Naive thymus-derived CD4-positive, alpha-beta T cell (primary cell): ENCODE measurements around the gene CD36. TPM values are rescaled to one million over a fixed set of nuclear protein-coding genes. Genes with fewer than 3 reads are reported as not detected.

Source experiments
- ATAC-seq: fragments of 150-1000 bp; cut with Tn5 transposase; 2 replicates; pipeline ENCODE4 v1.10.0; 2021; ENCODE audit warnings: mild to moderate bottlenecking, moderate library complexity
- CTCF ChIA-PET: fragments of 350-600 bp; sonication (Branson Sonifier 250); formaldehyde crosslinking; loops from one replicate; lab custom pipeline; 2021; ENCODE audit warnings: antibody characterized with exemption; lab: Charles Lee
- POLR2A ChIA-PET: fragments of 350-600 bp; sonication (Branson Sonifier 250); formaldehyde crosslinking; loops from one replicate; lab custom pipeline; 2021; ENCODE audit warnings: antibody characterized with exemption, inconsistent platforms; lab: Charles Lee
- DNase-seq, 9 donors: peaks; one replicate each; pipeline versions ENCODE4 v3.0.0 to v3.0.0-alpha.2; 2020 to 2022; ENCODE audit warnings: mixed read lengths in 1 of 9
- H3K27ac ChIP-seq: one replicate; pipeline ENCODE4 v1.7.0; 2013; ENCODE audit warnings: mild to moderate bottlenecking, low read depth, low read length, moderate library complexity
- H3K27me3 ChIP-seq, 2 donors: one replicate each; pipeline ENCODE4 v1.7.0; 2013; ENCODE audit warnings: low read length in 2 of 2, mild to moderate bottlenecking in 2 of 2, moderate library complexity in 2 of 2; ENCODE audit not compliant: control insufficient read depth in 2 of 2, insufficient read depth in 2 of 2
- H3K36me3 ChIP-seq, 3 experiments: 1 replicate in 2 of 3; 2 replicates in 1 of 3; pipeline ENCODE4 v1.7.0; 2013; ENCODE audit warnings: low read length in 3 of 3, mild to moderate bottlenecking in 3 of 3, moderate library complexity in 1 of 3; ENCODE audit not compliant: insufficient read depth in 3 of 3, control insufficient read depth in 2 of 3
- H3K4me1 ChIP-seq, 2 donors: one replicate each; pipeline ENCODE4 v1.7.0; 2013; ENCODE audit warnings: low read length in 2 of 2, mild to moderate bottlenecking in 2 of 2, moderate library complexity in 1 of 2; ENCODE audit not compliant: control insufficient read depth in 2 of 2, insufficient read depth in 2 of 2
- H3K4me3 ChIP-seq: 2 replicates; pipeline ENCODE4 v1.7.0; 2013; ENCODE audit warnings: mild to moderate bottlenecking, low read length
- H3K9me3 ChIP-seq, 3 experiments: 1 replicate in 2 of 3; 2 replicates in 1 of 3; pipeline ENCODE4 v1.7.0; 2013; ENCODE audit warnings: low read length in 3 of 3; ENCODE audit not compliant: control insufficient read depth in 2 of 3
- H3K27ac Mint-ChIP-seq, 9 donors: one replicate each; pipeline ENCODE4 v1.8.0; 2020 to 2022; ENCODE audit warnings: mixed read lengths in 9 of 9, mild to moderate bottlenecking in 8 of 9, moderate library complexity in 5 of 9, inconsistent platforms in 2 of 9
- H3K27me3 Mint-ChIP-seq, 5 donors: one replicate each; pipeline ENCODE4 v1.8.0; 2021 to 2022; ENCODE audit warnings: mixed read lengths in 5 of 5, mild to moderate bottlenecking in 1 of 5
- H3K36me3 Mint-ChIP-seq, 5 donors: one replicate each; pipeline ENCODE4 v1.8.0; 2020 to 2022; ENCODE audit warnings: mixed read lengths in 5 of 5, mild to moderate bottlenecking in 3 of 5, inconsistent platforms in 1 of 5
- H3K4me1 Mint-ChIP-seq, 7 donors: one replicate each; pipeline ENCODE4 v1.8.0; 2020 to 2022; ENCODE audit warnings: mixed read lengths in 7 of 7, mild to moderate bottlenecking in 3 of 7, inconsistent platforms in 1 of 7
- H3K4me3 Mint-ChIP-seq, 10 donors: one replicate each; pipeline ENCODE4 v1.8.0; 2020 to 2022; ENCODE audit warnings: mild to moderate bottlenecking in 10 of 10, mixed read lengths in 10 of 10, moderate library complexity in 6 of 10, inconsistent platforms in 2 of 10
- H3K9me3 Mint-ChIP-seq, 11 donors: one replicate each; pipeline ENCODE4 v1.8.0; 2020 to 2022; ENCODE audit warnings: mixed read lengths in 11 of 11, mild to moderate bottlenecking in 4 of 11, inconsistent platforms in 1 of 11, moderate library complexity in 1 of 11
- intact Hi-C, 2 donors: fragments of 100-400 bp; cut with micrococcal nuclease; formaldehyde crosslinking; loops; one replicate each; pipeline ENCODE4 v1.15.1; 2023
- polyA plus RNA-seq, 2 donors: library from polyadenylated mRNA; unstranded; fragments of 300-500 nt; fragmentation: Illumina TruSeq; gene quantifications; one replicate each; pipeline ENCODE4 v1.2.3, GENCODE V29; 2021
- total RNA-seq, 6 experiments: library from RNA in 5 of 6; stranded (reverse) in 5 of 6; gene quantifications; 1 replicate in 5 of 6; 2 replicates in 1 of 6; pipeline ENCODE4 v1.2.3 and lab custom pipeline; 2021 to 2026

CD36 gene
- total and polyA plus RNA-seq, 7 experiments from 2014 or later, result 0.16 to 109 (median 4.2) TPM; not detected in 1

DNA sequence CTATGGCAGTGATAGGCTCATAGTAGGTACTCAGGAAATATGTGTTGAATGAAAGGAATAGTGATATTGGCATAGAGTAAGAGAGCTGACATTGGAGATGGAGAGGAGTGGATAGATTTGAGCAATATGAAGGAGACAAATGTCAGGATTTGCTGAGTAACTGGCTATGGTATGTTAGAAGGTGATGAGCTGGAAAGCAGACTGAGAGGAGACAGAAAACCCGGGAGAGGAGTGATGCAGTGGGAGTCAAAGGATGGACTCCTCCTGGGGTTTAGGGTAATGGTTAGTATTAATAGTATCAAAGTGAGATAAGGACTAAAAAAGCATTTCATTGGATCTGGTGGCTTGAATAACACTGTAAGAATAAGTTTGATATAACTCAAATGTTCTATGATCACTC, 64.8 kb downstream of the CD36 start:
- Histone ChIP-seq H3K4me1 (no peaks in the 10 kb centered on the region), H3K9me3 (no peaks in the 10 kb centered on the region), H3K4me3 (no peak overlapping the region), H3K27me3 (no peaks in the 10 kb centered on the region), H3K36me3 (no peaks in the 10 kb centered on the region), H3K27ac (no peak overlapping the region)
- intact Hi-C loops, result no loop called here
- Mint-ChIP-seq H3K27ac (no peak overlapping the region), H3K27me3 (no peaks in the 10 kb centered on the region), H3K9me3 (peaks cover 0 to 3% (median 0%) of the 10 kb centered on the region in 11 donors), H3K4me3 (no peak overlapping the region), H3K4me1 (no peaks in the 10 kb centered on the region), H3K36me3 (no peaks in the 10 kb centered on the region)
- DNase-seq (no peak), ATAC-seq (no peak)
- ChIA-PET POLR2A (no interaction called here), CTCF (no interaction called here)

- no peaks in the 10 kb centered on the region for H3K36me3 ChIP-seq
- no peaks in the 10 kb centered on the region for H3K9me3 ChIP-seq
- Mint-ChIP-seq H3K9me3 (peaks cover 0 to 6% (median 0%) of the 10 kb centered on the region in 11 donors), H3K27ac (no peak overlapping the region), H3K36me3 (no peaks in the 10 kb centered on the region), H3K4me3 (no peak overlapping the region), H3K27me3 (no peaks in the 10 kb centered on the region), H3K4me1 (peaks cover 0 to 4% (median 0%) of the 10 kb centered on the region in 7 donors)
- H3K27me3 ChIP-seq, result no peaks in the 10 kb centered on the region
- H3K4me3 ChIP-seq, result no peak overlapping the region
- H3K27ac ChIP-seq, result no peak overlapping the region
- intact Hi-C loops, result no loop called here
- ChIA-PET POLR2A (no interaction called here), CTCF (no interaction called here)
- ATAC-seq (no peak), DNase-seq (no peak)
- no peaks in the 10 kb centered on the region for H3K4me1 ChIP-seq
These were observed 66.8 kb downstream of the CD36 start for GRCh38 chr7:80705130-80705781.

- Mint-ChIP-seq H3K27ac (no peak overlapping the region), H3K36me3 (no peaks in the 10 kb centered on the region), H3K27me3 (no peaks in the 10 kb centered on the region), H3K4me3 (no peak overlapping the region), H3K4me1 (peaks cover 0 to 4% (median 0%) of the 10 kb centered on the region in 7 donors), H3K9me3 (peaks cover 0 to 6% (median 0%) of the 10 kb centered on the region in 11 donors)
- Histone ChIP-seq H3K36me3 (no peaks in the 10 kb centered on the region), H3K4me3 (no peak overlapping the region), H3K27ac (no peak overlapping the region), H3K9me3 (no peaks in the 10 kb centered on the region), H3K27me3 (no peaks in the 10 kb centered on the region), H3K4me1 (no peaks in the 10 kb centered on the region)
- POLR2A ChIA-PET, result no interaction called here
- ATAC-seq (no peak), DNase-seq (no peak)
- intact Hi-C loops, result no loop called here
- CTCF ChIA-PET, result no interaction called here
These were observed 68.9 kb downstream of the CD36 start for GRCh38 chr7:80707318-80707717.

GRCh38 chr7:80708123-80708522, 69.7 kb downstream of the CD36 start:
- ATAC-seq (peak; percentile 81), DNase-seq (no peak)
- H3K27me3 ChIP-seq, result no peaks in the 10 kb centered on the region
- POLR2A ChIA-PET, result no interaction called here
- CTCF ChIA-PET, result no interaction called here
- H3K27ac ChIP-seq, result no peak overlapping the region
- intact Hi-C loops, result no loop called here
- no peaks in the 10 kb centered on the region for H3K27me3 Mint-ChIP-seq
- no peaks in the 10 kb centered on the region for H3K36me3 ChIP-seq
- H3K27ac Mint-ChIP-seq, result no peak overlapping the region
- no peak overlapping the region for H3K4me3 ChIP-seq
- no peaks in the 10 kb centered on the region for H3K9me3 ChIP-seq
- H3K4me1 Mint-ChIP-seq, result peaks cover 0 to 4% (median 0%) of the 10 kb centered on the region in 7 donors
- H3K9me3 Mint-ChIP-seq, result peaks cover 0 to 6% (median 0%) of the 10 kb centered on the region in 11 donors
- no peaks in the 10 kb centered on the region for H3K36me3 Mint-ChIP-seq
- H3K4me3 Mint-ChIP-seq, result no peak overlapping the region
- no peaks in the 10 kb centered on the region for H3K4me1 ChIP-seq

- Histone ChIP-seq H3K4me1 (no peaks in the 10 kb centered on the region), H3K9me3 (no peaks in the 10 kb centered on the region), H3K4me3 (no peak overlapping the region), H3K27me3 (no peaks in the 10 kb centered on the region), H3K36me3 (no peaks in the 10 kb centered on the region), H3K27ac (no peak overlapping the region)
- ChIA-PET POLR2A (no interaction called here), CTCF (no interaction called here)
- H3K4me1 Mint-ChIP-seq, result peaks cover 0 to 4% (median 0%) of the 10 kb centered on the region in 7 donors
- H3K36me3 Mint-ChIP-seq, result no peaks in the 10 kb centered on the region
- H3K27ac Mint-ChIP-seq, result no peak overlapping the region
- peaks cover 0 to 6% (median 0%) of the 10 kb centered on the region in 11 donors for H3K9me3 Mint-ChIP-seq
- DNase-seq (no peak), ATAC-seq (no peak)
- no peaks in the 10 kb centered on the region for H3K27me3 Mint-ChIP-seq
- intact Hi-C loops, result no loop called here
- no peak overlapping the region for H3K4me3 Mint-ChIP-seq
These were observed 73.1 kb downstream of the CD36 start for GRCh38 chr7:80711531-80711930.

DNA sequence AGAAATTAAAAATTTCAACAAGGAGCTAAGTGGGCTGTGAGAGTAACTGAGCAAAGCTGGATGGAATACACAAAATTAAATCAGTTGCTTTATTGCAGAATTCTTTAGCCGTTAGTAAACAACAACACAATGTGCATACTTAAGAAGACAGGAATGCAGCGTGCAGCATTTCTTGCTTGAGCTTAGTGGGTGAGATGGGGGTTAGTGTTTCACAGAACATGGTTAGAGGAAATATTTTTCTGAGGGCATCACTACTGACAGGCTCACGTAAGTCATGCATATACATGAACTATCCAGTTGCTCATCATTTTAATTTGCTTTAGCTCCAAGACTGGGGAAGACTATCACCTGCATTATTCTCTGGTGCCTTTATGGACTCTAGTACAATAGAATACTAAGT, 80.8 kb downstream of the CD36 start:
- no peak overlapping the region for H3K4me3 Mint-ChIP-seq
- H3K27ac ChIP-seq, result no peak overlapping the region
- no peaks in the 10 kb centered on the region for H3K36me3 ChIP-seq
- ChIA-PET CTCF (no interaction called here), POLR2A (no interaction called here)
- peaks cover 0 to 3% (median 0%) of the 10 kb centered on the region in 7 donors for H3K4me1 Mint-ChIP-seq
- no peak for ATAC-seq
- H3K27me3 Mint-ChIP-seq, result no peaks in the 10 kb centered on the region
- intact Hi-C loops, result no loop called here
- H3K9me3 Mint-ChIP-seq, result peaks cover 0 to 5% (median 0%) of the 10 kb centered on the region in 11 donors
- no peak overlapping the region for H3K4me3 ChIP-seq
- H3K36me3 Mint-ChIP-seq, result no peaks in the 10 kb centered on the region
- no peaks in the 10 kb centered on the region for H3K9me3 ChIP-seq
- no peaks in the 10 kb centered on the region for H3K4me1 ChIP-seq
- H3K27ac Mint-ChIP-seq, result no peak overlapping the region
- no peaks in the 10 kb centered on the region for H3K27me3 ChIP-seq
- DNase-seq, result no peak

- Histone ChIP-seq H3K27ac (no peak overlapping the region), H3K27me3 (no peaks in the 10 kb centered on the region), H3K36me3 (no peaks in the 10 kb centered on the region), H3K4me3 (no peak overlapping the region), H3K9me3 (no peaks in the 10 kb centered on the region), H3K4me1 (no peaks in the 10 kb centered on the region)
- CTCF ChIA-PET, result no interaction called here
- H3K27me3 Mint-ChIP-seq, result no peaks in the 10 kb centered on the region
- peaks cover 0 to 3% (median 0%) of the 10 kb centered on the region in 7 donors for H3K4me1 Mint-ChIP-seq
- peaks cover 0 to 8% (median 0%) of the 10 kb centered on the region in 11 donors for H3K9me3 Mint-ChIP-seq
- ATAC-seq, result no peak
- H3K27ac Mint-ChIP-seq, result no peak overlapping the region
- intact Hi-C loops, result no loop called here
- DNase-seq, result no peak
- POLR2A ChIA-PET, result no interaction called here
- no peaks in the 10 kb centered on the region for H3K36me3 Mint-ChIP-seq
- no peak overlapping the region for H3K4me3 Mint-ChIP-seq
These were observed 81.7 kb downstream of the CD36 start for GRCh38 chr7:80720146-80720545.
